Neural cell (in vitro differentiated cells): Measurements from ENCODE around the gene RRBP1. TPM values are rescaled to one million over a fixed set of nuclear protein-coding genes. Genes with fewer than 3 reads are reported as not detected.

Experiments used
- H2AFZ ChIP-seq: fragments of 200-600, 300-800 bp; sonication (generic), shearing (Covaris generic); 2 replicates; pipeline ENCODE4 v1.6.0; 2014; ENCODE audit warnings: low read depth, mild to moderate bottlenecking, antibody characterized with exemption, low read length, moderate library complexity
- H3F3A ChIP-seq: fragments of 200-600 bp; shearing (Covaris generic); 2 replicates; pipeline ENCODE4 v1.6.1; 2016; ENCODE audit warnings: mild to moderate bottlenecking, moderate library complexity, mixed read lengths, antibody characterized with exemption, low read length; ENCODE audit not compliant: insufficient read depth, poor library complexity, severe bottlenecking
- H3K27ac ChIP-seq: fragments of 200-600, 300-800 bp; sonication (generic), shearing (Covaris generic); 2 replicates; pipeline ENCODE4 v1.5.1; 2014; ENCODE audit warnings: mild to moderate bottlenecking, low read length, moderate library complexity
- H3K27me3 ChIP-seq: fragments of 300-800, 200-600 bp; sonication (generic), shearing (Covaris generic); 2 replicates; pipeline ENCODE4 v1.6.0; 2014; ENCODE audit warnings: mild to moderate bottlenecking, low read depth, low read length, moderate library complexity; ENCODE audit not compliant: insufficient read depth
- H3K36me3 ChIP-seq: fragments of 300-800, 200-600 bp; sonication (generic), shearing (Covaris generic); 2 replicates; pipeline ENCODE4 v1.5.1; 2014; ENCODE audit warnings: mild to moderate bottlenecking, antibody characterized with exemption, low read length, moderate library complexity; ENCODE audit not compliant: insufficient read depth
- H3K4me2 ChIP-seq: fragments of 300-800, 200-600 bp; sonication (generic), shearing (Covaris generic); 2 replicates; pipeline ENCODE4 v1.6.0; 2014; ENCODE audit warnings: mild to moderate bottlenecking, low read length
- H3K4me3 ChIP-seq: fragments of 300-800, 200-600 bp; sonication (generic), shearing (Covaris generic); 2 replicates; pipeline ENCODE4 v1.5.1; 2014; ENCODE audit warnings: mild to moderate bottlenecking, low read length, moderate library complexity
- H3K79me2 ChIP-seq: fragments of 200-600 bp; shearing (Covaris generic); replicated peaks from 2 replicates; pipeline ENCODE4 v1.6.0; 2014; ENCODE audit warnings: mild to moderate bottlenecking, low read length, moderate library complexity; ENCODE audit not compliant: insufficient read depth
- H3K9ac ChIP-seq: fragments of 300-800, 200-600 bp; sonication (generic), shearing (Covaris generic); 2 replicates; pipeline ENCODE4 v1.6.1; 2016; ENCODE audit warnings: mild to moderate bottlenecking, low read length, mixed read lengths
- H3K9me2 ChIP-seq: fragments of 200-600 bp; shearing (Covaris generic); 2 replicates; pipeline ENCODE4 v1.6.1; 2016; ENCODE audit warnings: mild to moderate bottlenecking, low read length, mixed read lengths; ENCODE audit not compliant: insufficient read depth
- H3K9me3 ChIP-seq: fragments of 200-600, 300-800 bp; sonication (generic), shearing (Covaris generic); 2 replicates; pipeline ENCODE4 v1.6.1; 2016; ENCODE audit warnings: mild to moderate bottlenecking, mixed run types, low read length, moderate library complexity, mixed read lengths
- H4K20me1 ChIP-seq: fragments of 200-600 bp; shearing (Covaris generic); 2 replicates; pipeline ENCODE4 v1.6.1; 2016; ENCODE audit warnings: mild to moderate bottlenecking, mixed run types; ENCODE audit not compliant: insufficient read depth
- CTCF ChIP-seq: fragments of 450-650 bp; IDR thresholded peaks from 2 replicates; pipeline ENCODE4 v1.5.1; 2014; ENCODE audit warnings: antibody characterized with exemption, mild to moderate bottlenecking, moderate library complexity; ENCODE audit not compliant: poor library complexity, severe bottlenecking
- EP300 ChIP-seq: fragments of 450-650 bp; conservative IDR thresholded peaks from 2 replicates; pipeline ENCODE4 v1.6.1; 2014; ENCODE audit warnings: antibody characterized with exemption, mild to moderate bottlenecking, moderate library complexity; ENCODE audit not compliant: poor library complexity, severe bottlenecking
- EZH2 ChIP-seq: fragments of 200-600, 300-800 bp; shearing (Covaris generic), sonication (generic); IDR thresholded peaks from 2 replicates; pipeline ENCODE4 v1.6.1; 2014; ENCODE audit warnings: antibody characterized with exemption, low read length, borderline replicate concordance, mild to moderate bottlenecking; ENCODE audit not compliant: insufficient read depth, poor library complexity, severe bottlenecking
- MXI1 ChIP-seq: fragments of 450-650 bp; conservative IDR thresholded peaks from 2 replicates; pipeline ENCODE4 v1.6.1; 2014; ENCODE audit warnings: antibody characterized with exemption, mild to moderate bottlenecking; ENCODE audit not compliant: poor library complexity, severe bottlenecking
- POLR2AphosphoS5 ChIP-seq: IDR thresholded peaks from 2 replicates; pipeline ENCODE4 v1.6.1; 2012
- RAD21 ChIP-seq: fragments of 450-650 bp; conservative IDR thresholded peaks from 2 replicates; pipeline ENCODE4 v1.6.1; 2014; ENCODE audit warnings: antibody characterized with exemption, mild to moderate bottlenecking, moderate library complexity
- REST ChIP-seq: IDR thresholded peaks from 2 replicates; pipeline ENCODE4 v1.6.1; 2012; ENCODE audit warnings: borderline replicate concordance
- SMC3 ChIP-seq: fragments of 450-650 bp; conservative IDR thresholded peaks from 2 replicates; pipeline ENCODE4 v1.6.1; 2014; ENCODE audit warnings: antibody characterized with exemption, mild to moderate bottlenecking, moderate library complexity; ENCODE audit not compliant: poor library complexity
- TAF1 ChIP-seq: IDR thresholded peaks from 2 replicates; pipeline ENCODE4 v1.6.1; 2012; ENCODE audit warnings: low read depth
- polyA plus RNA-seq: library from polyadenylated mRNA; depleted of rRNA; stranded (reverse); fragments of >200 nt; gene quantifications from 2 replicates; pipeline ENCODE4 v1.2.3, GENCODE V29; 2014

RRBP1 gene
- polyA plus RNA-seq, 1 donor from 2014 or later, result 2.2 TPM

GRCh38 chr20:17608701-17609497 lies 73.1 kb downstream of the RRBP1 start:
- Histone ChIP-seq H3K4me2 (no peak overlapping the region), H4K20me1 (no peaks in the 10 kb centered on the region), H3K4me3 (no peak overlapping the region), H2AFZ (no peak overlapping the region), H3K36me3 (peaks cover 5% of the 10 kb centered on the region), H3K79me2 (no peaks in the 10 kb centered on the region), H3K9me2 (no peaks in the 10 kb centered on the region), H3K9ac (no peak overlapping the region), H3K27ac (no peak overlapping the region), H3K9me3 (no peaks in the 10 kb centered on the region), H3F3A (no peaks in the 10 kb centered on the region), H3K27me3 (no peaks in the 10 kb centered on the region)
- TF ChIP-seq CTCF, result no peak
- TF ChIP-seq SMC3, result no peak
- no peak for TF ChIP-seq POLR2AphosphoS5
- no peak for TF ChIP-seq TAF1
- no peak for TF ChIP-seq EZH2

GRCh38 chr20:17606001-17606400 lies 76.0 kb downstream of the RRBP1 start:
- no peak overlapping the region for H3K9ac ChIP-seq
- no peaks in the 10 kb centered on the region for H4K20me1 ChIP-seq
- H3K36me3 ChIP-seq, result peaks cover 5% of the 10 kb centered on the region
- no peak overlapping the region for H2AFZ ChIP-seq
- H3K79me2 ChIP-seq, result peaks cover 8% of the 10 kb centered on the region
- no peaks in the 10 kb centered on the region for H3K9me3 ChIP-seq
- no peak overlapping the region for H3K27ac ChIP-seq
- H3K27me3 ChIP-seq, result no peaks in the 10 kb centered on the region
- H3F3A ChIP-seq, result no peaks in the 10 kb centered on the region
- no peak overlapping the region for H3K4me3 ChIP-seq
- no peaks in the 10 kb centered on the region for H3K9me2 ChIP-seq
- no peak overlapping the region for H3K4me2 ChIP-seq
- TF ChIP-seq SMC3 (no peak), POLR2AphosphoS5 (no peak), EP300 (no peak), CTCF (no peak), REST (no peak), RAD21 (no peak), TAF1 (no peak), MXI1 (no peak), EZH2 (no peak)
